COLO668 (cell line): Measurements from ENCODE around the gene NLRX1.
"Not testable (repeated sequence)": the region's sequence is repeated elsewhere in the genome, so short reads cannot be mapped to it uniquely, and the experiment has no call there.

Source experiments
- DNase-seq: peaks from one replicate; lab custom pipeline; 2025; ENCODE audit not compliant: unreplicated experiment; lab: John Stamatoyannopoulos, UW

The NLRX1 gene

GRCh38 chr11:119154178-119154577 is 14.3 kb upstream of the NLRX1 start:
- DNase-seq: no peak

- peak; percentile 54 for DNase-seq
These were observed 12.6 kb upstream of the NLRX1 start for GRCh38 chr11:119155733-119156492.

- no peak for DNase-seq
These were observed 12.0 kb upstream of the NLRX1 start for GRCh38 chr11:119156496-119156895.

- no peak for DNase-seq
These were observed 11.5 kb upstream of the NLRX1 start for GRCh38 chr11:119157063-119157462.

GRCh38 chr11:119158467-119158866 is 10.1 kb upstream of the NLRX1 start:
- no peak for DNase-seq

- DNase-seq: no peak
These were observed 8.4 kb upstream of the NLRX1 start for GRCh38 chr11:119160151-119160550.

GRCh38 chr11:119161871-119162270 is 6.7 kb upstream of the NLRX1 start:
- no peak for DNase-seq

GRCh38 chr11:119166368-119167076 is 2.0 kb upstream of the NLRX1 start:
- DNase-seq: no peak

- not testable (repeated sequence) for DNase-seq
These were observed 1.5 kb upstream of the NLRX1 start for GRCh38 chr11:119167077-119167458.

- no peak for DNase-seq
These were observed 592 bp upstream of the NLRX1 start for GRCh38 chr11:119167933-119168332.

GRCh38 chr11:119169282-119169719 is 776 bp downstream of the NLRX1 start:
- no peak for DNase-seq

- no peak for DNase-seq
These were observed 4.0 kb downstream of the NLRX1 start for GRCh38 chr11:119172513-119172912.

GRCh38 chr11:119173453-119173852 is 4.9 kb downstream of the NLRX1 start:
- DNase-seq: no peak

- peak; percentile 47 for DNase-seq
These were observed 7.1 kb downstream of the NLRX1 start for GRCh38 chr11:119175493-119176077.

- no peak for DNase-seq
These were observed 9.7 kb downstream of the NLRX1 start for GRCh38 chr11:119178166-119178680.

- no peak for DNase-seq
These were observed 10.8 kb downstream of the NLRX1 start for GRCh38 chr11:119179342-119179741.

- DNase-seq: peak; percentile 98
These were observed 11.5 kb downstream of the NLRX1 start for GRCh38 chr11:119179983-119180382.

- DNase-seq: peak; percentile 33
These were observed 12.5 kb downstream of the NLRX1 start for GRCh38 chr11:119180729-119181676.

- peak; percentile 90 for DNase-seq
These were observed 13.3 kb downstream of the NLRX1 start for GRCh38 chr11:119181677-119182412.

GRCh38 chr11:119184399-119184798 is 15.9 kb downstream of the NLRX1 start:
- DNase-seq: not testable (repeated sequence)
